Liver (tissue), 9 donors: ENCODE results near the gene GLIPR2. TPM values are rescaled to one million over a fixed set of nuclear protein-coding genes. Genes with fewer than 3 reads are reported as not detected.

Experiments used
- DNase-seq: peaks from one replicate; pipeline ENCODE4 v3.0.0-alpha.2; 2017; ENCODE audit warnings: low spot score
- H3K27ac ChIP-seq, 2 donors: one replicate each; pipeline ENCODE4 v1.7.0; 2013; ENCODE audit warnings: inconsistent platforms in 2 of 2, low read length in 2 of 2, control low read depth in 1 of 2, low read depth in 1 of 2, mild to moderate bottlenecking in 1 of 2
- H3K27me3 ChIP-seq, 4 donors: one replicate each; pipeline versions ENCODE4 v1.6.1 to v1.7.0; 2013; ENCODE audit warnings: low read length in 3 of 4, inconsistent platforms in 1 of 4, mild to moderate bottlenecking in 1 of 4, moderate library complexity in 1 of 4; ENCODE audit not compliant: control insufficient read depth in 4 of 4, insufficient read depth in 4 of 4
- H3K36me3 ChIP-seq, 4 donors: one replicate each; pipeline versions ENCODE4 v1.6.1 to v1.7.0; 2013; ENCODE audit warnings: low read length in 3 of 4, mild to moderate bottlenecking in 3 of 4, low read depth in 1 of 4, moderate library complexity in 1 of 4; ENCODE audit not compliant: control insufficient read depth in 4 of 4, insufficient read depth in 3 of 4
- H3K4me1 ChIP-seq, 4 donors: one replicate each; pipeline versions ENCODE4 v1.6.1 to v1.7.0; 2013; ENCODE audit warnings: low read length in 3 of 4, mild to moderate bottlenecking in 3 of 4, moderate library complexity in 1 of 4; ENCODE audit not compliant: control insufficient read depth in 4 of 4, insufficient read depth in 4 of 4
- H3K4me3 ChIP-seq, 3 donors: one replicate each; pipeline versions ENCODE4 v1.6.1 to v1.7.0; 2013; ENCODE audit warnings: low read length in 3 of 3, control low read depth in 1 of 3, low read depth in 1 of 3, mild to moderate bottlenecking in 1 of 3
- H3K9ac ChIP-seq, 2 donors: one replicate each; pipeline ENCODE4 v1.7.0; 2013; ENCODE audit warnings: low read length in 2 of 2, mild to moderate bottlenecking in 2 of 2, moderate library complexity in 2 of 2, control low read depth in 1 of 2, low read depth in 1 of 2
- H3K9me3 ChIP-seq, 4 donors: one replicate each; pipeline versions ENCODE4 v1.6.1 to v1.7.0; 2013; ENCODE audit warnings: low read length in 3 of 4; ENCODE audit not compliant: control insufficient read depth in 4 of 4
- EGR1 ChIP-seq, 2 donors: IDR thresholded peaks; 2 replicates each; pipeline ENCODE4 v1.6.1; 2016 to 2018; ENCODE audit warnings: antibody characterized with exemption in 2 of 2, low read depth in 2 of 2
- FOXA1 ChIP-seq: IDR thresholded peaks from 2 replicates; pipeline ENCODE4 v1.6.1; 2016; ENCODE audit warnings: antibody characterized with exemption
- FOXA2 ChIP-seq: IDR thresholded peaks from 2 replicates; pipeline ENCODE4 v1.6.1; 2016; ENCODE audit warnings: antibody characterized with exemption
- GABPA ChIP-seq, 2 donors: IDR thresholded peaks in 1 of 2; conservative IDR thresholded peaks in 1 of 2; 2 replicates each; pipeline ENCODE4 v1.6.1; 2016; ENCODE audit warnings: antibody characterized with exemption in 2 of 2, mild to moderate bottlenecking in 1 of 2, moderate library complexity in 1 of 2
- HNF4A ChIP-seq, 2 donors: conservative IDR thresholded peaks; 2 replicates each; pipeline ENCODE4 v1.6.1; 2016; ENCODE audit warnings: antibody characterized with exemption in 2 of 2, mild to moderate bottlenecking in 2 of 2
- HNF4G ChIP-seq: IDR thresholded peaks from 2 replicates; pipeline ENCODE4 v1.6.1; 2016; ENCODE audit warnings: antibody characterized with exemption
- JUND ChIP-seq, 2 donors: IDR thresholded peaks; 2 replicates each; pipeline ENCODE4 v1.6.1; 2016; ENCODE audit warnings: antibody characterized with exemption in 2 of 2
- NR2F2 ChIP-seq: IDR thresholded peaks from 2 replicates; pipeline ENCODE4 v1.6.1; 2016; ENCODE audit warnings: antibody characterized with exemption
- RAD21 ChIP-seq, 2 donors: IDR thresholded peaks; 2 replicates each; pipeline ENCODE4 v1.6.1; 2016; ENCODE audit warnings: antibody characterized with exemption in 2 of 2, mild to moderate bottlenecking in 2 of 2
- RXRA ChIP-seq, 2 donors: IDR thresholded peaks; 2 replicates each; pipeline ENCODE4 v1.6.1; 2017 to 2018; ENCODE audit warnings: antibody characterized with exemption in 2 of 2, mild to moderate bottlenecking in 1 of 2
- SP1 ChIP-seq: IDR thresholded peaks from 2 replicates; pipeline ENCODE4 v1.6.1; 2018; ENCODE audit warnings: antibody characterized with exemption, mild to moderate bottlenecking
- TAF1 ChIP-seq: conservative IDR thresholded peaks from 2 replicates; pipeline ENCODE4 v1.6.1; 2016; ENCODE audit warnings: antibody characterized with exemption, mild to moderate bottlenecking
- YY1 ChIP-seq: IDR thresholded peaks from 2 replicates; pipeline ENCODE4 v1.6.1; 2016; ENCODE audit warnings: antibody characterized with exemption, mild to moderate bottlenecking
- WGBS: extraction: QIAGEN DNeasy Blood & Tissue Kit; methylation state at CpG from one replicate; pipeline ENCODE4 v1.1.7; 2013; 5-methylcytosine and 5-hydroxymethylcytosine counted together
- polyA plus RNA-seq, 2 donors: library from polyadenylated mRNA; stranded (reverse) in 1 of 2; unstranded in 1 of 2; fragments of 200-250 nt in 1 of 2; fragments of >200 nt in 1 of 2; fragmentation: Nextera tagmentation in 1 of 2; extraction: Ambion mirVana in 1 of 2; gene quantifications; one replicate each; pipeline versions ENCODE4 v1.2.1 to v1.2.3, GENCODE V29; 2013 to 2015
- total RNA-seq, 2 donors: library from RNA; depleted of rRNA; stranded (reverse); fragments of >200 nt; gene quantifications; one replicate each; pipeline ENCODE4 v1.2.3, GENCODE V29; 2014
- TF ChIP-seq, protein P1 (sequence below): IDR thresholded peaks from 2 replicates; pipeline ENCODE4 v1.6.1; 2016; ENCODE audit warnings: antibody characterized with exemption
- TF ChIP-seq, protein P2 (sequence below): IDR thresholded peaks from 2 replicates; pipeline ENCODE4 v1.6.1; 2016; ENCODE audit warnings: antibody characterized with exemption
- TF ChIP-seq, protein P3 (sequence below): IDR thresholded peaks from 2 replicates; pipeline ENCODE4 v1.6.1; 2016; ENCODE audit warnings: antibody characterized with exemption, mild to moderate bottlenecking
- TF ChIP-seq, protein P4 (sequence below): IDR thresholded peaks from 2 replicates; pipeline ENCODE4 v1.6.1; 2016; ENCODE audit warnings: antibody characterized with exemption
- donor health status: healthy.
- donor health status: healthy.
- donor health status: healthy.
- donor health status: healthy.
- donor health status: healthy.

GLIPR2 gene
- total and polyA plus RNA-seq, 4 donors: 1.7 to 17.6 (median 2.9) TPM

DNA sequence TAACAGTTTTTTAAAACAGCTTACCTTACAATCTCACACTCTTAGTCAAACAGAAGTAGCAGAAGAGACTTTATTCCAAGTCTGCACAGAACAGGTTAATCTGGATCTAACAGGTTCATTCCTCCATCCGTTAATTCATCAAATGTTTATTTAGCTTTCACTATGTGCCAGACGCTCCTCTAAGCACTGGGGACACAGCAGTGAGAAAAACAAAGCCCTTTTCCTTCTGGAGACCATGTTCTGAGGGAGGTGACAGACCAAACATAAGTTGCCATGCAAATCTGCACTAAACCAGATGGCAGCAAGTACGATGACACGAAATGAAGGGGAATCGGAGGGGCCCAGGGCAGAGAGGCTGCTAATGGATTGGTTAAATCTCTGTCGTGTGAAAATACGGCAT, 17.1 kb upstream of the GLIPR2 start:
- Histone ChIP-seq H3K9ac (no peak overlapping the region), H3K27ac (no peak overlapping the region), H3K4me3 (no peak overlapping the region), H3K36me3 (peaks cover 0 to 2% (median 0%) of the 10 kb centered on the region in 4 donors), H3K9me3 (no peaks in the 10 kb centered on the region), H3K4me1 (no peaks in the 10 kb centered on the region), H3K27me3 (no peaks in the 10 kb centered on the region)
- WGBS: 81% methylated on average over 7 of the region's 7 CpGs
- no peak for TF ChIP-seq JUND (IDR thresholded peaks at IDR 0.05)
- TF ChIP-seq, protein P1, sequence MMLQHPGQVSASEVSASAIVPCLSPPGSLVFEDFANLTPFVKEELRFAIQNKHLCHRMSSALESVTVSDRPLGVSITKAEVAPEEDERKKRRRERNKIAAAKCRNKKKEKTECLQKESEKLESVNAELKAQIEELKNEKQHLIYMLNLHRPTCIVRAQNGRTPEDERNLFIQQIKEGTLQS: no peak
- TF ChIP-seq, protein P2, sequence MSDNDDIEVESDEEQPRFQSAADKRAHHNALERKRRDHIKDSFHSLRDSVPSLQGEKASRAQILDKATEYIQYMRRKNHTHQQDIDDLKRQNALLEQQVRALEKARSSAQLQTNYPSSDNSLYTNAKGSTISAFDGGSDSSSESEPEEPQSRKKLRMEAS: no peak
- no peak for TF ChIP-seq HNF4A (conservative IDR thresholded peaks at IDR 0.05)
- TF ChIP-seq FOXA1: no peak
- no peak for TF ChIP-seq NR2F2
- TF ChIP-seq, protein P3, sequence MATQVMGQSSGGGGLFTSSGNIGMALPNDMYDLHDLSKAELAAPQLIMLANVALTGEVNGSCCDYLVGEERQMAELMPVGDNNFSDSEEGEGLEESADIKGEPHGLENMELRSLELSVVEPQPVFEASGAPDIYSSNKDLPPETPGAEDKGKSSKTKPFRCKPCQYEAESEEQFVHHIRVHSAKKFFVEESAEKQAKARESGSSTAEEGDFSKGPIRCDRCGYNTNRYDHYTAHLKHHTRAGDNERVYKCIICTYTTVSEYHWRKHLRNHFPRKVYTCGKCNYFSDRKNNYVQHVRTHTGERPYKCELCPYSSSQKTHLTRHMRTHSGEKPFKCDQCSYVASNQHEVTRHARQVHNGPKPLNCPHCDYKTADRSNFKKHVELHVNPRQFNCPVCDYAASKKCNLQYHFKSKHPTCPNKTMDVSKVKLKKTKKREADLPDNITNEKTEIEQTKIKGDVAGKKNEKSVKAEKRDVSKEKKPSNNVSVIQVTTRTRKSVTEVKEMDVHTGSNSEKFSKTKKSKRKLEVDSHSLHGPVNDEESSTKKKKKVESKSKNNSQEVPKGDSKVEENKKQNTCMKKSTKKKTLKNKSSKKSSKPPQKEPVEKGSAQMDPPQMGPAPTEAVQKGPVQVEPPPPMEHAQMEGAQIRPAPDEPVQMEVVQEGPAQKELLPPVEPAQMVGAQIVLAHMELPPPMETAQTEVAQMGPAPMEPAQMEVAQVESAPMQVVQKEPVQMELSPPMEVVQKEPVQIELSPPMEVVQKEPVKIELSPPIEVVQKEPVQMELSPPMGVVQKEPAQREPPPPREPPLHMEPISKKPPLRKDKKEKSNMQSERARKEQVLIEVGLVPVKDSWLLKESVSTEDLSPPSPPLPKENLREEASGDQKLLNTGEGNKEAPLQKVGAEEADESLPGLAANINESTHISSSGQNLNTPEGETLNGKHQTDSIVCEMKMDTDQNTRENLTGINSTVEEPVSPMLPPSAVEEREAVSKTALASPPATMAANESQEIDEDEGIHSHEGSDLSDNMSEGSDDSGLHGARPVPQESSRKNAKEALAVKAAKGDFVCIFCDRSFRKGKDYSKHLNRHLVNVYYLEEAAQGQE: no peak
- TF ChIP-seq HNF4G: no peak
- no peak for DNase-seq

DNA sequence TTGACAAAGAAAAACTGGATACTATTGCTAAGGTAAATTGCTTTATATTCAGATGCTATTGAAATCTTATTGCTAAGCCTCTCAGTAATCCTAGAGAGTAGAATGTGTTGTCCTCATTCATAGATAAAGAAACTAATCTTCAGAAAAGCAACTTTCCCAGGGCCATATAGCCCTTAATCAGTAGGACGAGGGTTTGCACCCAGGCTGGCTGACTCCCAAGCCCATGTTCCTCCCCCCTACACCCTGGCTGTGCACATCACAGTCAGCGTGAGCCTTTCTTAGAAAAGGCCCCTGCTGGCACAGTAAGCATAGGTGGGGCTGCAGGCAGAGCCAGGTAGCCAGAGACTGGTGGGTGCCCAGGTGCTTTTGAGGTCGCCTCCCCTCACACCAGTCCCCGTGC, 15.8 kb upstream of the GLIPR2 start:
- peaks cover 0 to 2% (median 0%) of the 10 kb centered on the region in 4 donors for H3K36me3 ChIP-seq
- 85% methylated on average over 4 of the region's 4 CpGs for WGBS
- DNase-seq: no peak

DNA sequence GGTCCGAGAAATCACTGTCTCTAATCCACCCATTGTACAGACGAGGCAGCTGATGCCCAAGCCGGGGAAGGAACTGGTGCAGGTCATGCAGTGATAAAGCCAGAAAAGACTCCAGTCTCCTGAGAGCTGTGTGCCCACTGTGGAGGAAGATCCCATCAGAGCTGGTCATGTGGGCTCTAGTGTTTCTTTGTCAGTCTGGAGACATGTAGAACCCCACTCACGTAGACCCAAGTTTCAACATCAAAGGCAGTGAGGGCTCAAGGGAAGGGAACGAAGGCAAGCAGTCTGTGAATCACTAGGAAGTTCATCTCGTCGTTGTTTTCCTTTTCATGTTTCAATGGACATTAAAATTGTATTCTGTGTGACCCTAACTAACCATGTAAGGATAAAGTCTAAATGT, 14.6 kb upstream of the GLIPR2 start:
- no peaks in the 10 kb centered on the region for H3K27me3 ChIP-seq
- H3K4me1 ChIP-seq: no peaks in the 10 kb centered on the region
- DNase-seq: no peak
- no peak overlapping the region for H3K4me3 ChIP-seq
- peaks cover 0 to 2% (median 0%) of the 10 kb centered on the region in 4 donors for H3K36me3 ChIP-seq
- H3K27ac ChIP-seq: no peak overlapping the region
- no peaks in the 10 kb centered on the region for H3K9me3 ChIP-seq
- WGBS: 93% methylated on average over 7 of the region's 7 CpGs
- H3K9ac ChIP-seq: no peak overlapping the region
- TF ChIP-seq, protein P3: no peak
- no peak for TF ChIP-seq YY1
- TF ChIP-seq HNF4A (conservative IDR thresholded peaks at IDR 0.05): no peak
- no peak for TF ChIP-seq GABPA (IDR thresholded peaks at IDR 0.05 in 1 of 2, conservative IDR thresholded peaks at IDR 0.05 in 1 of 2)
- TF ChIP-seq, protein P4, sequence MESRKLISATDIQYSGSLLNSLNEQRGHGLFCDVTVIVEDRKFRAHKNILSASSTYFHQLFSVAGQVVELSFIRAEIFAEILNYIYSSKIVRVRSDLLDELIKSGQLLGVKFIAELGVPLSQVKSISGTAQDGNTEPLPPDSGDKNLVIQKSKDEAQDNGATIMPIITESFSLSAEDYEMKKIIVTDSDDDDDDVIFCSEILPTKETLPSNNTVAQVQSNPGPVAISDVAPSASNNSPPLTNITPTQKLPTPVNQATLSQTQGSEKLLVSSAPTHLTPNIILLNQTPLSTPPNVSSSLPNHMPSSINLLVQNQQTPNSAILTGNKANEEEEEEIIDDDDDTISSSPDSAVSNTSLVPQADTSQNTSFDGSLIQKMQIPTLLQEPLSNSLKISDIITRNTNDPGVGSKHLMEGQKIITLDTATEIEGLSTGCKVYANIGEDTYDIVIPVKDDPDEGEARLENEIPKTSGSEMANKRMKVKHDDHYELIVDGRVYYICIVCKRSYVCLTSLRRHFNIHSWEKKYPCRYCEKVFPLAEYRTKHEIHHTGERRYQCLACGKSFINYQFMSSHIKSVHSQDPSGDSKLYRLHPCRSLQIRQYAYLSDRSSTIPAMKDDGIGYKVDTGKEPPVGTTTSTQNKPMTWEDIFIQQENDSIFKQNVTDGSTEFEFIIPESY: no peak
- TF ChIP-seq SP1: no peak
- TF ChIP-seq FOXA1: no peak
- TF ChIP-seq, protein P2: no peak
- no peak for TF ChIP-seq TAF1
- no peak for TF ChIP-seq NR2F2
- TF ChIP-seq RAD21 (IDR thresholded peaks at IDR 0.05): no peak
- no peak for TF ChIP-seq RXRA (IDR thresholded peaks at IDR 0.05)
- TF ChIP-seq FOXA2: no peak

More for the DNA sequence above, 15.8 kb upstream of the GLIPR2 start:
- Histone ChIP-seq H3K9ac (no peak overlapping the region), H3K9me3 (no peaks in the 10 kb centered on the region), H3K27me3 (no peaks in the 10 kb centered on the region), H3K4me3 (no peak overlapping the region), H3K27ac (no peak overlapping the region), H3K4me1 (no peaks in the 10 kb centered on the region)
- TF ChIP-seq, protein P2: no peak
- TF ChIP-seq, protein P1: no peak
- TF ChIP-seq EGR1 (IDR thresholded peaks at IDR 0.05; ENCODE audit: low read depth in 2 of 2) (no peak), YY1 (no peak), FOXA1 (no peak), NR2F2 (no peak), RAD21 (IDR thresholded peaks at IDR 0.05) (no peak)
